GM10266 (cell line): Measurements from ENCODE around the gene RABIF.
"Not testable (repeated sequence)": the region's sequence is repeated elsewhere in the genome, so short reads cannot be mapped to it uniquely, and the experiment has no call there.

Source experiments
- DNase-seq: peaks from one replicate; pipeline ENCODE4 v3.0.0; 2012; ENCODE audit errors: extremely low spot score
- CTCF ChIP-seq: IDR thresholded peaks from 2 replicates; pipeline ENCODE4 v1.5.1; 2012; ENCODE audit warnings: mild to moderate bottlenecking, low read depth; ENCODE audit not compliant: control insufficient read depth, insufficient read depth; ENCODE audit errors: missing control alignments

RABIF gene

DNA sequence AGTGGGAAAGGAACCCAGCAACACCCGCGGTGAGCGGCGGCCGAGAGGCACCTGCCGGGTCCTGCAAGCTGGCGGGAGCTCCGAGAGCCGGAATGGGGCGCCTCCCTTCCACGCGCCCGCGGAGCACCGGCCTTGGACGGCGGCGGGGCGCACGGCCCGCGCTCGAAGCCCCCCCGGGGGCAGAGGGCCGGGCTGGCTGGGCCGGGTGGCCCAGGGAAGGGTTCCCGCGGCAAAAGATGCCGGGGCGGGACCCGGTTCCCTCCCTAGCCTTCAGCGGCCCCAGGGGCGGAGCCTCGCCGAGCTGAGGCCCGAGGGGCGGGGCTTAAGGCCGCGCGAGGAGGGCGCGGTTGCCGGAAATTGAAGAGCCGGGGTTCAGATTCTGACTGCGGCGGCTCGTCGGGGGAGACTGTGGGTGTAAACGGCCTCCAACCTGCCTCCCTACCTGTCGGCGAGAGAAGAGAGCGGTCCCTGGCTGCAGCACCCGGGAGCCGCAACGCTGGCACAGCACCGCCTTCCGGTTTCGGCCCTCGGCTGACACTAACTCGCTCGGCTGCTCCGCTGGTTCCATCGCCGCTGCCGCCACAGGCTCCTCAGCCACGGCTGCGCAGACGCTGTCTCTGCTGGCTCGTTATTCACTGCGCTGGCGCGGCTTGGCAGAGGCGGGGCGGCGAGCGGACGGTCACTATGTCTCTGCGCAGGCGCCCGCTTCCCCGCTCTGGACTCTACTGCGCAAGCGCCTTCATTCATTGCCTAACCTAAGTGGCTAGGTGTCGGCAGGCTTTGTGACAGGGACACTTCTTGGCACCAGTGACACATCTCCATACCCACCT is at the start of gene RABIF:
Gene RABIF, minus strand, starts transcription at position 619 of the 830 bp plus-strand sequence. Its CDS starts 51 bp downstream, at position 568.
- TF ChIP-seq CTCF: no peak
- DNase-seq: peak; percentile 95

GRCh38 chr1:202938287-202938925 is 49.5 kb upstream of the RABIF start:
- no peak for TF ChIP-seq CTCF
- DNase-seq: no peak

GRCh38 chr1:202936409-202936808 is 47.5 kb upstream of the RABIF start:
- not testable (repeated sequence) for DNase-seq

DNA sequence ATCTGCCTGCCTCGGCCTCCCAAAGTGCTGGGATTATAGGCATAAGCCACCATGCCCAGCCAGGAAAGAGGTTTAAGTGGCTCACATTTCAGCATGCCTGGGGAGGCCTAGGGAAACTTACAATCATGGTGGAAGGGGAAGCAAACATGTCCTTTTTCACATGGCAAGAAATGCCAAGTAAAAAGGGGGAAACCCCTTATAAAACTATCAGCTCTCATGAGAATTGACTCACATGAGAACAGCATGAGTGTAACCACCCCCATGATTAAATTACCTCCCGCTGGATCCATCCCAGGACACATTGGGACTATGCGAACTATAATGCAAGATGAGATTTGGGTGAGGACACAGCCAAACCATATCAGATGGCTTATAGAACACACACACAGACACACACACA is 46.9 kb upstream of the RABIF start:
- TF ChIP-seq CTCF: no peak
- DNase-seq: no peak

DNA sequence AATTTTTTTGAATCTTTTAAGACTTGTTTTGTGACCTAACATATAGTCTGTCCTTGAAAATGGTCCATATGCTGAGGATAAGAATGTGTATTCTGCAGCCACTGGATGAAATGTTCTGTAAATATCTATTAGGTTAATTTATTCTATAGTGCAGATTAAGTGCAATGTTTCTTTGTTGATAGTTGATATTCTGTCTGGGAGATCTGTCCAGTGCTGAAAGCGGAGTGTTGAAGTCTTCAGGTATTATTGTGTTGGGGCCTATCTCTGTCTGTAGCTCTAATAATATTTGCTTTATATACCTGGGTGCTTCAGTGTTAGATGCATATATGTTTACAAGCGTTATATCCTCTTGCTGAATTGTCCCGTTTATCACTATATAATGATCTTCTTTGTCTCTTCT is 45.8 kb upstream of the RABIF start:
- no peak for DNase-seq
- no peak for TF ChIP-seq CTCF

DNA sequence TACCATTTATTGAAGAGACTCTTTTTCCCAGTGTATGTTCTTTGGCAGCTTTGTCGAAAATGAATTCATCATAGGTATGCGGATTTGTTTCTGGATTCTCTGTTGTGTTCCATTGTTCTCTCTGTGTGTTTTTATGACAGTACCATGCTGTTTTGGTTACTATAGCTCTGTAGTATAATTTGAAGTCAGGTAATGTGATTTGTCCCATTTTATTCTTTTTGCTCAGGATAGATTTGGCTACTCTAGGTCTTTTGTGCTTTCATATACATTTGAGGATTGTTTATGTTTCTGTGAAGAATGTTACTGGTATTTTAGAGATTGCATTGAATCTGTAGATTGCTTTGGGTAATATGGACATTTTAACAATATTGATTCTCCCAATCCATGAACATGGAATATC is 43.5 kb upstream of the RABIF start:
- TF ChIP-seq CTCF: no peak
- no peak for DNase-seq

- DNase-seq: peak; percentile 94
- peak; percentile 59 for TF ChIP-seq CTCF
These were observed 37.9 kb upstream of the RABIF start, which contains the start of gene KLHL12 for GRCh38 chr1:202926581-202927491. Gene KLHL12 (minus strand): TSS chr1:202927234. CDS start chr1:202925162, 2,072 bp downstream.
